Fibroblast of pulmonary artery (primary cell): Measurements from ENCODE around the gene KSR2.

ENCODE experiments used
- DNase-seq: peaks from one replicate; pipeline ENCODE4 v3.0.0-alpha.2; 2010; ENCODE audit warnings: low read depth
- H3K4me3 ChIP-seq: replicated peaks from 2 replicates; pipeline ENCODE4 v1.5.1; 2011; ENCODE audit warnings: low read depth, mild to moderate bottlenecking, control low read depth, low read length, moderate library complexity
- CTCF ChIP-seq: IDR thresholded peaks from 2 replicates; pipeline ENCODE4 v1.5.1; 2011; ENCODE audit warnings: mild to moderate bottlenecking, control low read depth, low read length, inconsistent platforms; ENCODE audit errors: missing control alignments

Gene KSR2

GRCh38 chr12:117490130-117490529 lies 478.7 kb downstream of the KSR2 start:
- H3K4me3 ChIP-seq, result no peak overlapping the region
- no peak for TF ChIP-seq CTCF
- no peak for DNase-seq

- no peak for DNase-seq
- TF ChIP-seq CTCF, result no peak
- H3K4me3 ChIP-seq, result no peak overlapping the region
Observed at GRCh38 chr12:117489671-117490070, 479.1 kb downstream of the KSR2 start.

DNA sequence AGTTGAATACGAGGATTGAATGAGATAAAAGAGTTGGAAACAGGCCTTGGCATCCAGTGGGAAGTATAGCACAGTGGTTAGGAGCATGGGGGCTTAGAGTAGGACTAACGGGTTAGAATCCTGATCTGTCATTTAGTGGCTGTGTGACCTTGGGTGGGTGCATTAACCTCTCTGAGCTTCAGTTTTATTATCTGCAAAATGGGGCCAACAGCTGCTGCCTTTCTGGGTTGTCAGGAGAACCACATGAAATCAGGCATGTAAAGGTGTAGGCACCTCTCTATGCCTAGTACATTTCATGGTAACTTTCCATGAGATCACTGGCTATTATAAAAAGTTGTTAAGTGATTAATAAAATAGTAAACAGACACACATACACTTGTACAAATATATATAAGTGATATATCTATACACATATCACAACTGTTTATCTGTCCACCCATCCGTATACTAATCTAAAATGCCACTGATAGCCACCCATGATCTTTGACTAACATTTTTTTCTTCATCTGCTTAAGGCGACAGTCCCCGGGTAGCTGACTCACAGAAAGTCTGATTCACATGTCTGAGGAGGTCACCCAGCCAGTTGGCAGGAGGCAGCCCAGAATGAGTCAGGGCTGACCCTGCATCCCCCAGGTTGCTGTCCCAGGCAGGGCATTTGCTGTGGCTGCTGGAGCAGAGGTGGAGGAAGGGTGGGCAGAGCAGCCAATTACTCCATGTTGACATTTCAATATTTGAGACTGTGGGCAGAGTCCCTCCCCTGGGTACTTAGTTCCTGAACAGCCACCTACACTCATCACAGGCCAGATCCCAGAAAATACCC lies 481.7 kb downstream of the KSR2 start:
- TF ChIP-seq CTCF, result no peak
- DNase-seq, result no peak
- H3K4me3 ChIP-seq, result no peak overlapping the region

GRCh38 chr12:117485984-117486839 lies 482.6 kb downstream of the KSR2 start:
- no peak for DNase-seq
- H3K4me3 ChIP-seq, result no peak overlapping the region
- TF ChIP-seq CTCF, result no peak

GRCh38 chr12:117484901-117485300 lies 483.9 kb downstream of the KSR2 start:
- DNase-seq, result no peak
- no peak overlapping the region for H3K4me3 ChIP-seq
- no peak for TF ChIP-seq CTCF

DNA sequence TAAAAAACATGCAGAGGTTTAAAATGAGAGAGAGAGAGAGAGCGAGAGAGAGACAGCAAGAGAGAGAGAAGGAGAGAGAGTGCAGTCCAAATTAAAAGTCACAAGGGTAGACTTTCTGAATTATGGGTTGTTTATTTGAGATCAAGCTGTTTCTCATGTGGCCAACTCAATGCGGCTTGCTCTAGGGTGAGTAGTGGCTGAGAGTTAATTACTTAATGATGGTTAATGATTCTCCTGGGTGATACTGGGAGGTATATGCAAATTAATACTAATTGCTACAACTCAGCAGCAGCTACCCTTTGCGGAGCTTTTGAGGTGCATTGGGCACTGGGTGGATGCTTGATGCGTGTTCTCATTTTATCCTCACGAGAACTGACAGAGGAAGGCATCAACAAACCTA lies 485.3 kb downstream of the KSR2 start:
- TF ChIP-seq CTCF, result no peak
- no peak for DNase-seq
- H3K4me3 ChIP-seq, result no peak overlapping the region
